Urothelium cell line (cell line): Measurements from ENCODE around the gene HBEGF.

Experiments used
- DNase-seq: peaks from one replicate; pipeline ENCODE4 v3.0.0; 2011; ENCODE audit warnings: low spot score, mixed read lengths
- FAIRE-seq: peaks from 2 replicates; lab custom pipeline; 2011; peaks lifted over from hg19 to GRCh38; lab: Jason Lieb, UNC

HBEGF gene

GRCh38 chr5:140346348-140347221 is at the start of gene HBEGF:
Gene HBEGF (minus strand): TSS chr5:140346603. CDS start chr5:140346328, 275 bp downstream.
- DNase-seq (peak; percentile 91), FAIRE-seq (no peak)

- FAIRE-seq: no peak
- DNase-seq: no peak
These were observed 47.3 kb upstream of the HBEGF start for GRCh38 chr5:140393738-140394137.

GRCh38 chr5:140391732-140392131 is 45.3 kb upstream of the HBEGF start:
- FAIRE-seq: no peak
- DNase-seq: no peak

- FAIRE-seq (no peak), DNase-seq (no peak)
These were observed 44.9 kb upstream of the HBEGF start for GRCh38 chr5:140391312-140391711.

- DNase-seq (no peak), FAIRE-seq (no peak)
These were observed 41.6 kb upstream of the HBEGF start for GRCh38 chr5:140388052-140388451.

GRCh38 chr5:140383300-140383699 is 36.9 kb upstream of the HBEGF start:
- DNase-seq: no peak
- FAIRE-seq: no peak

- FAIRE-seq: no peak
- DNase-seq: no peak
These were observed 36.5 kb upstream of the HBEGF start for GRCh38 chr5:140382866-140383265.

GRCh38 chr5:140381972-140382371 is 35.6 kb upstream of the HBEGF start:
- DNase-seq (no peak), FAIRE-seq (no peak)

- DNase-seq: no peak
These were observed 34.9 kb upstream of the HBEGF start for GRCh38 chr5:140381351-140381750.

GRCh38 chr5:140372971-140373487 is 26.6 kb upstream of the HBEGF start:
- peak; percentile 65 for DNase-seq
- FAIRE-seq: no peak

More at GRCh38 chr5:140381351-140381750, 34.9 kb upstream of the HBEGF start:
- no peak for FAIRE-seq

GRCh38 chr5:140371356-140372151 is 25.2 kb upstream of the HBEGF start:
- FAIRE-seq (no peak), DNase-seq (no peak)

GRCh38 chr5:140367256-140368013 is 21.0 kb upstream of the HBEGF start:
- FAIRE-seq: no peak
- no peak for DNase-seq

GRCh38 chr5:140366589-140367255 is 20.3 kb upstream of the HBEGF start:
- DNase-seq: no peak
- no peak for FAIRE-seq

- no peak for DNase-seq
- FAIRE-seq: no peak
These were observed 19.5 kb upstream of the HBEGF start for GRCh38 chr5:140365941-140366340.

- FAIRE-seq: no peak
- DNase-seq: no peak
These were observed 18.9 kb upstream of the HBEGF start for GRCh38 chr5:140365282-140365681.

GRCh38 chr5:140364472-140364765 is 18.0 kb upstream of the HBEGF start:
- FAIRE-seq: no peak
- DNase-seq: no peak

GRCh38 chr5:140363631-140364471 is 17.4 kb upstream of the HBEGF start:
- no peak for FAIRE-seq

GRCh38 chr5:140362875-140363630 is 16.6 kb upstream of the HBEGF start:
- FAIRE-seq: no peak
- peak; percentile 62 for DNase-seq

More at GRCh38 chr5:140363631-140364471, 17.4 kb upstream of the HBEGF start:
- DNase-seq: no peak

- no peak for DNase-seq
- FAIRE-seq: no peak
These were observed 15.9 kb upstream of the HBEGF start for GRCh38 chr5:140362311-140362710.
